GM23338 (cell line): ENCODE results near the gene TMPRSS2. TPM values are rescaled to one million over a fixed set of nuclear protein-coding genes. Genes with fewer than 3 reads are reported as not detected.

ENCODE experiments used
- ATAC-seq: fragments of 200-7000 bp; cut with Tn5 transposase; 3 replicates; pipeline ENCODE4 v1.9.1; 2020
- DNase-seq: peaks from one replicate; pipeline ENCODE4 v3.0.0-alpha.2; 2015; ENCODE audit warnings: low spot score
- H2AFZ ChIP-seq: fragments of 200-600 bp; sonication (generic); 2 replicates; pipeline ENCODE4 v1.8.0; 2016; ENCODE audit warnings: antibody characterized with exemption, mild to moderate bottlenecking, moderate library complexity
- H3F3A ChIP-seq: fragments of 200-600 bp; sonication (generic); replicated peaks from 2 replicates; pipeline ENCODE4 v1.8.0; 2017; ENCODE audit warnings: antibody characterized with exemption, mixed run types, low read depth
- H3K27ac ChIP-seq: fragments of 200-600 bp; sonication (generic); 2 replicates; pipeline ENCODE4 v1.6.1; 2016; ENCODE audit warnings: low read depth
- H3K27me3 ChIP-seq: fragments of 200-600 bp; sonication (generic); 2 replicates; pipeline ENCODE4 v1.8.0; 2016; ENCODE audit warnings: mild to moderate bottlenecking, mixed run types, moderate library complexity; ENCODE audit not compliant: insufficient read depth
- H3K36me3 ChIP-seq: fragments of 200-600 bp; sonication (generic); 2 replicates; pipeline ENCODE4 v1.8.0; 2016; ENCODE audit warnings: mild to moderate bottlenecking; ENCODE audit not compliant: insufficient read depth
- H3K4me1 ChIP-seq: fragments of 200-600 bp; sonication (generic); 2 replicates; pipeline ENCODE4 v1.8.0; 2016; ENCODE audit warnings: mild to moderate bottlenecking, moderate library complexity; ENCODE audit not compliant: insufficient read depth
- H3K4me2 ChIP-seq: fragments of 200-600 bp; sonication (generic); 2 replicates; pipeline ENCODE4 v1.7.1; 2017; ENCODE audit warnings: mixed run types
- H3K4me3 ChIP-seq: fragments of 200-600 bp; sonication (generic); 2 replicates; pipeline ENCODE4 v1.6.1; 2016; ENCODE audit warnings: mixed run types
- H3K79me2 ChIP-seq: fragments of 200-600 bp; sonication (generic); replicated peaks from 2 replicates; pipeline ENCODE4 v1.8.0; 2017; ENCODE audit warnings: mild to moderate bottlenecking; ENCODE audit not compliant: insufficient read depth
- H3K9me2 ChIP-seq: fragments of 200-600 bp; sonication (generic); 2 replicates; pipeline ENCODE4 v1.8.0; 2017; ENCODE audit not compliant: insufficient read depth
- H4K20me1 ChIP-seq: fragments of 200-600 bp; sonication (generic); replicated peaks from 2 replicates; pipeline ENCODE4 v1.8.0; 2017; ENCODE audit warnings: mild to moderate bottlenecking; ENCODE audit not compliant: insufficient read depth
- H3K27ac Mint-ChIP-seq: 2 replicates; pipeline ENCODE4 v1.8.0; 2020; ENCODE audit warnings: inconsistent platforms, mild to moderate bottlenecking, moderate library complexity, mixed read lengths
- H3K27me3 Mint-ChIP-seq: 3 replicates; pipeline ENCODE4 v1.8.0; 2022; ENCODE audit warnings: low read depth, mild to moderate bottlenecking, moderate library complexity, mixed read lengths, inconsistent platforms; ENCODE audit not compliant: insufficient read depth, poor library complexity
- H3K36me3 Mint-ChIP-seq: 3 replicates; pipeline ENCODE4 v1.8.0; 2021; ENCODE audit warnings: low read depth, mild to moderate bottlenecking, inconsistent platforms, moderate library complexity, mixed read lengths
- H3K4me1 Mint-ChIP-seq: 3 replicates; pipeline ENCODE4 v1.8.0; 2020; ENCODE audit warnings: mild to moderate bottlenecking, inconsistent platforms, mixed read lengths
- H3K4me3 Mint-ChIP-seq: 3 replicates; pipeline ENCODE4 v1.8.0; 2021; ENCODE audit warnings: moderate library complexity, mild to moderate bottlenecking, inconsistent platforms, mixed read lengths
- H3K9me3 Mint-ChIP-seq: 3 replicates; pipeline ENCODE4 v1.8.0; 2020; ENCODE audit warnings: moderate library complexity, mild to moderate bottlenecking, inconsistent platforms, mixed read lengths
- CREB1 ChIP-seq: fragments of 250-450 bp; sonication (Bioruptor Pico); IDR thresholded peaks from 2 replicates; pipeline ENCODE4 v1.5.0; 2020; ENCODE audit warnings: low read depth, mild to moderate bottlenecking, moderate library complexity
- EZH2 ChIP-seq: fragments of 200-600 bp; sonication (generic); IDR thresholded peaks from one replicate; pipeline ENCODE4 v1.8.0; 2017; ENCODE audit warnings: antibody characterized with exemption, mild to moderate bottlenecking, low read depth; ENCODE audit not compliant: unreplicated experiment
- EZH2phosphoT487 ChIP-seq: fragments of 200-600 bp; sonication (generic); IDR thresholded peaks from one replicate; pipeline ENCODE4 v1.8.1; 2018; ENCODE audit warnings: antibody characterized with exemption; ENCODE audit not compliant: unreplicated experiment
- JUNB ChIP-seq: IDR thresholded peaks from one replicate; pipeline ENCODE4 v1.6.1; 2016; ENCODE audit warnings: antibody characterized with exemption; ENCODE audit not compliant: unreplicated experiment
- NANOG ChIP-seq: IDR thresholded peaks from 2 replicates; pipeline ENCODE4 v1.6.1; 2016; ENCODE audit warnings: antibody characterized with exemption, borderline replicate concordance
- POLR2AphosphoS5 ChIP-seq: IDR thresholded peaks from 2 replicates; pipeline ENCODE4 v1.6.1; 2016; ENCODE audit warnings: antibody characterized with exemption, low read depth
- REST ChIP-seq: IDR thresholded peaks from one replicate; pipeline ENCODE4 v1.6.1; 2018; ENCODE audit warnings: antibody characterized with exemption; ENCODE audit not compliant: unreplicated experiment
- STAT1 ChIP-seq: IDR thresholded peaks from one replicate; pipeline ENCODE4 v1.6.1; 2016; ENCODE audit warnings: antibody characterized with exemption; ENCODE audit not compliant: unreplicated experiment
- ZNF114 ChIP-seq: fragments of 250-450 bp; sonication (Bioruptor Pico); IDR thresholded peaks from 2 replicates; pipeline ENCODE4 v1.5.0; 2020; ENCODE audit warnings: mild to moderate bottlenecking, moderate library complexity
- ZNF331 ChIP-seq: fragments of 250-450 bp; sonication (Bioruptor Pico); IDR thresholded peaks from 2 replicates; pipeline ENCODE4 v1.5.0; 2020; ENCODE audit warnings: low read depth, mild to moderate bottlenecking, moderate library complexity
- ZNF462 ChIP-seq: fragments of 250-450 bp; sonication (Bioruptor Pico); IDR thresholded peaks from 2 replicates; pipeline ENCODE4 v1.5.0; 2020; ENCODE audit warnings: mild to moderate bottlenecking, moderate library complexity
- polyA plus RNA-seq: library from polyadenylated mRNA; unstranded; fragments of >200 nt; fragmentation: Nextera tagmentation; extraction: Ambion mirVana; gene quantifications from 2 replicates; pipeline ENCODE4 v1.2.1, GENCODE V29; 2016
- total RNA-seq: library from RNA; depleted of rRNA; stranded (reverse); fragments of >200 nt; shearing (Covaris generic); gene quantifications from 2 replicates; pipeline ENCODE4 v1.2.3, GENCODE V29; 2014
- TF ChIP-seq, protein P1 (sequence below), 2 experiments: fragments of 200-600 bp in 1 of 2; sonication (generic) in 1 of 2; conservative IDR thresholded peaks; 2 replicates each; pipeline versions ENCODE4 v1.5.1 to v1.6.1; 2016 to 2017; ENCODE audit warnings: antibody characterized with exemption in 2 of 2, low read depth in 2 of 2, mild to moderate bottlenecking in 2 of 2, moderate library complexity in 1 of 2
- TF ChIP-seq, protein P2 (sequence below): IDR thresholded peaks from 2 replicates; pipeline ENCODE4 v1.6.1; 2016; ENCODE audit warnings: antibody characterized with exemption

TMPRSS2 gene
- total and polyA plus RNA-seq, 2 experiments from 2014 or later, result 2.3 to 4.9 TPM

- no peak overlapping the region for H3K4me3 ChIP-seq
- no peak overlapping the region for H2AFZ ChIP-seq
- Mint-ChIP-seq H3K27ac (no peak overlapping the region), H3K4me3 (no peak overlapping the region), H3K9me3 (peaks cover 3% of the 10 kb centered on the region; the same call in 1 of the 3 replicates), H3K27me3 (peaks cover 5% of the 10 kb centered on the region), H3K4me1 (peaks cover 16% of the 10 kb centered on the region), H3K36me3 (no peaks in the 10 kb centered on the region)
- DNase-seq (no peak), ATAC-seq (no peak; the same call in 2 of the 3 replicates)
- no peaks in the 10 kb centered on the region for H3K27me3 ChIP-seq
- no peaks in the 10 kb centered on the region for H3K4me1 ChIP-seq
- H3F3A ChIP-seq, result no peaks in the 10 kb centered on the region
- H3K36me3 ChIP-seq, result no peaks in the 10 kb centered on the region
- no peaks in the 10 kb centered on the region for H3K79me2 ChIP-seq
- H4K20me1 ChIP-seq, result no peaks in the 10 kb centered on the region
- no peak overlapping the region for H3K4me2 ChIP-seq
- TF ChIP-seq ZNF114, result no peak
- no peak for TF ChIP-seq NANOG
- TF ChIP-seq CREB1, result no peak
- TF ChIP-seq ZNF331 (CRISPR knock-in tag), result no peak
- TF ChIP-seq JUNB, result no peak
- TF ChIP-seq ZNF462 (CRISPR knock-in tag), result no peak
- no peak for TF ChIP-seq POLR2AphosphoS5
- no peak for TF ChIP-seq EZH2
- no peak for TF ChIP-seq REST
- TF ChIP-seq STAT1, result no peak
- TF ChIP-seq, protein P1, sequence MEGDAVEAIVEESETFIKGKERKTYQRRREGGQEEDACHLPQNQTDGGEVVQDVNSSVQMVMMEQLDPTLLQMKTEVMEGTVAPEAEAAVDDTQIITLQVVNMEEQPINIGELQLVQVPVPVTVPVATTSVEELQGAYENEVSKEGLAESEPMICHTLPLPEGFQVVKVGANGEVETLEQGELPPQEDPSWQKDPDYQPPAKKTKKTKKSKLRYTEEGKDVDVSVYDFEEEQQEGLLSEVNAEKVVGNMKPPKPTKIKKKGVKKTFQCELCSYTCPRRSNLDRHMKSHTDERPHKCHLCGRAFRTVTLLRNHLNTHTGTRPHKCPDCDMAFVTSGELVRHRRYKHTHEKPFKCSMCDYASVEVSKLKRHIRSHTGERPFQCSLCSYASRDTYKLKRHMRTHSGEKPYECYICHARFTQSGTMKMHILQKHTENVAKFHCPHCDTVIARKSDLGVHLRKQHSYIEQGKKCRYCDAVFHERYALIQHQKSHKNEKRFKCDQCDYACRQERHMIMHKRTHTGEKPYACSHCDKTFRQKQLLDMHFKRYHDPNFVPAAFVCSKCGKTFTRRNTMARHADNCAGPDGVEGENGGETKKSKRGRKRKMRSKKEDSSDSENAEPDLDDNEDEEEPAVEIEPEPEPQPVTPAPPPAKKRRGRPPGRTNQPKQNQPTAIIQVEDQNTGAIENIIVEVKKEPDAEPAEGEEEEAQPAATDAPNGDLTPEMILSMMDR (conservative IDR thresholded peaks at IDR 0.05; ENCODE audit: low read depth in 2 of 2), result no peak
- no peak for TF ChIP-seq EZH2phosphoT487
- TF ChIP-seq, protein P2, sequence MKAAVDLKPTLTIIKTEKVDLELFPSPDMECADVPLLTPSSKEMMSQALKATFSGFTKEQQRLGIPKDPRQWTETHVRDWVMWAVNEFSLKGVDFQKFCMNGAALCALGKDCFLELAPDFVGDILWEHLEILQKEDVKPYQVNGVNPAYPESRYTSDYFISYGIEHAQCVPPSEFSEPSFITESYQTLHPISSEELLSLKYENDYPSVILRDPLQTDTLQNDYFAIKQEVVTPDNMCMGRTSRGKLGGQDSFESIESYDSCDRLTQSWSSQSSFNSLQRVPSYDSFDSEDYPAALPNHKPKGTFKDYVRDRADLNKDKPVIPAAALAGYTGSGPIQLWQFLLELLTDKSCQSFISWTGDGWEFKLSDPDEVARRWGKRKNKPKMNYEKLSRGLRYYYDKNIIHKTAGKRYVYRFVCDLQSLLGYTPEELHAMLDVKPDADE, result no peak
- no peaks in the 10 kb centered on the region for H3K9me2 ChIP-seq
- H3K27ac ChIP-seq, result no peak overlapping the region
Measured at GRCh38 chr21:41529769-41530168, 21.8 kb upstream of the TMPRSS2 start.
